Gastrocnemius medialis (tissue), 4 donors: ENCODE data around the gene ALG2.
A peak's percentile ranks its signal among the peaks of the same experiment; 100 is the strongest.

Experiments
- POLR2A ChIP-seq, 2 donors: fragments of 450-650 bp; IDR thresholded peaks; one replicate each; pipeline ENCODE4 v1.6.1; 2017; ENCODE audit warnings: antibody characterized with exemption in 2 of 2, mild to moderate bottlenecking in 2 of 2, moderate library complexity in 2 of 2
- TF ChIP-seq, protein P1 (sequence below), 5 experiments: fragments of 450-650 bp in 3 of 5; fragments of 200-600 bp in 2 of 5; sonication (generic) in 2 of 5; IDR thresholded peaks in 4 of 5; conservative IDR thresholded peaks in 1 of 5; 1 replicate in 4 of 5; 2 replicates in 1 of 5; pipeline ENCODE4 v1.5.1; 2016 to 2019; ENCODE audit warnings: antibody characterized with exemption in 5 of 5, mild to moderate bottlenecking in 3 of 5, moderate library complexity in 3 of 5

DNA sequence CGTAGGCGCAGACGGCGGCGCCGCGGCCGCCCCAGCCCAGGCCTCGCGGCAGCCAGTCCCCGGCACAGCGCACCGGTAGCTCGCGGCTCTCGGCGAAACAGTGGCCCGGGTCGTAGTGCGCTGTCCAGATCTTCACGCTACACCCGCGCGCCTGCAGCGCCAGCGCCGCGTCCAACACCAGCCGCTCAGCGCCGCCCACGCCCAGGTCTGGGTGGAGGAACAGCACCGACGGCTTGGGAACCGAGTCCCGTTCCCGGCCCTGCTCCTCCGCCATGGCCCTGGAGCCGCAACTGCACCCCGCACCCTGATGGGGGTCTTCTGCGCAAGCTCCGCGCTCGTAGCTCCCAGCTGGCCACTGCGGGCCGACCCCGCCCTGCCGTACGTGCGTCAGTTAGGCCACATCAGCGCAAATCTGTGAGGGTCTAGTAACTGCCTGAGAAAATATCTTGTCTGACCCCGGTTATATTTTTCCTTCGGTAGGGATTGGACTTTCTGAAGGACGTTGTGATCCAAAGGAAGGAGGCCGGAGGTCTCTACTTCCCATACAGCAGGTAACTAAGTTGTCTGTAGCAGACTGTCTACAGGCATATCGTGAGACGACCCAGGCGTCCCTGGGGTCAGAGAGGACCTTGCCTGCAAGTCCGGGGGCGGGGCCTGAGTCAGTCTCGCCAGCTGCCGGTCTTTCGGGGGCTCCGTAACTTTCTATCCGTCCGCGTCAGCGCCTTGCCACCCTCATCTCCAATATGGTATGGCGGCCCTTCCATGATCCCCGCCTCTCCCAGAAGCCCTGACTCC is at the start of gene ALG2, which contains the start of gene SEC61B:
- TF ChIP-seq, protein P1, sequence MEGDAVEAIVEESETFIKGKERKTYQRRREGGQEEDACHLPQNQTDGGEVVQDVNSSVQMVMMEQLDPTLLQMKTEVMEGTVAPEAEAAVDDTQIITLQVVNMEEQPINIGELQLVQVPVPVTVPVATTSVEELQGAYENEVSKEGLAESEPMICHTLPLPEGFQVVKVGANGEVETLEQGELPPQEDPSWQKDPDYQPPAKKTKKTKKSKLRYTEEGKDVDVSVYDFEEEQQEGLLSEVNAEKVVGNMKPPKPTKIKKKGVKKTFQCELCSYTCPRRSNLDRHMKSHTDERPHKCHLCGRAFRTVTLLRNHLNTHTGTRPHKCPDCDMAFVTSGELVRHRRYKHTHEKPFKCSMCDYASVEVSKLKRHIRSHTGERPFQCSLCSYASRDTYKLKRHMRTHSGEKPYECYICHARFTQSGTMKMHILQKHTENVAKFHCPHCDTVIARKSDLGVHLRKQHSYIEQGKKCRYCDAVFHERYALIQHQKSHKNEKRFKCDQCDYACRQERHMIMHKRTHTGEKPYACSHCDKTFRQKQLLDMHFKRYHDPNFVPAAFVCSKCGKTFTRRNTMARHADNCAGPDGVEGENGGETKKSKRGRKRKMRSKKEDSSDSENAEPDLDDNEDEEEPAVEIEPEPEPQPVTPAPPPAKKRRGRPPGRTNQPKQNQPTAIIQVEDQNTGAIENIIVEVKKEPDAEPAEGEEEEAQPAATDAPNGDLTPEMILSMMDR (IDR thresholded peaks at IDR 0.05 in 4 of 5, conservative IDR thresholded peaks at IDR 0.05 in 1 of 5), result no peak
- peak; percentile 98 for TF ChIP-seq POLR2A (IDR thresholded peaks at IDR 0.05)
